22Rv1 (cell line): Measurements from ENCODE around the gene PIAS2.

ENCODE experiments used
- CTCF ChIP-seq: fragments of 450-650 bp; IDR thresholded peaks from 2 replicates; pipeline ENCODE4 v1.5.1; 2017; ENCODE audit warnings: mild to moderate bottlenecking
- ZFX ChIP-seq: fragments of 450-650 bp; IDR thresholded peaks from 2 replicates; pipeline ENCODE4 v1.6.1; 2017; ENCODE audit warnings: antibody characterized with exemption, borderline replicate concordance

GRCh38 chr18:46867367-46868143 is 49.8 kb downstream of the PIAS2 start:
- TF ChIP-seq CTCF: no peak
- no peak for TF ChIP-seq ZFX
